ENCODE measurements around the gene THAP11. TPM values are rescaled to one million over a fixed set of nuclear protein-coding genes. Genes with fewer than 3 reads are reported as not detected.

Gene THAP11
- total RNA-seq, 1 donor from 2014 or later: 29.6 TPM

- no peaks in the 10 kb centered on the region for H3K9me3 Mint-ChIP-seq (ENCODE audit: unreplicated experiment)
- DNase-seq (ENCODE audit: low spot score): no peak
- H3K27ac Mint-ChIP-seq (ENCODE audit: unreplicated experiment): no peak overlapping the region
- H3K36me3 Mint-ChIP-seq (ENCODE audit: low read depth, unreplicated experiment): peaks cover 54% of the 10 kb centered on the region
- H3K4me3 Mint-ChIP-seq (ENCODE audit: unreplicated experiment): peak overlapping the region; percentile 56
- peaks cover 19% of the 10 kb centered on the region for H3K27me3 Mint-ChIP-seq (ENCODE audit: unreplicated experiment)
- peaks cover 30% of the 10 kb centered on the region for H3K4me1 Mint-ChIP-seq (ENCODE audit: unreplicated experiment)
- TF ChIP-seq CTCF (IDR thresholded peaks at IDR 0.05; ENCODE audit: unreplicated experiment): no peak
Observed at GRCh38 chr16:67877064-67877463, 34.9 kb downstream of the THAP11 start.

GRCh38 chr16:67878232-67878631 lies 36.1 kb downstream of the THAP11 start:
- TF ChIP-seq CTCF (IDR thresholded peaks at IDR 0.05; ENCODE audit: unreplicated experiment): no peak
- DNase-seq (ENCODE audit: low spot score): no peak
- Mint-ChIP-seq H3K4me3 (ENCODE audit: unreplicated experiment) (no peak overlapping the region), H3K4me1 (ENCODE audit: unreplicated experiment) (peaks cover 26% of the 10 kb centered on the region), H3K27ac (ENCODE audit: unreplicated experiment) (no peak overlapping the region), H3K27me3 (ENCODE audit: unreplicated experiment) (peaks cover 14% of the 10 kb centered on the region), H3K9me3 (ENCODE audit: unreplicated experiment) (no peaks in the 10 kb centered on the region), H3K36me3 (ENCODE audit: low read depth, unreplicated experiment) (peaks cover 59% of the 10 kb centered on the region)

GRCh38 chr16:67878846-67879245 lies 36.7 kb downstream of the THAP11 start:
- no peak for TF ChIP-seq CTCF (IDR thresholded peaks at IDR 0.05; ENCODE audit: unreplicated experiment)
- Mint-ChIP-seq H3K4me3 (ENCODE audit: unreplicated experiment) (no peak overlapping the region), H3K27ac (ENCODE audit: unreplicated experiment) (no peak overlapping the region), H3K27me3 (ENCODE audit: unreplicated experiment) (peaks cover 12% of the 10 kb centered on the region), H3K4me1 (ENCODE audit: unreplicated experiment) (peaks cover 23% of the 10 kb centered on the region), H3K9me3 (ENCODE audit: unreplicated experiment) (no peaks in the 10 kb centered on the region), H3K36me3 (ENCODE audit: low read depth, unreplicated experiment) (peaks cover 62% of the 10 kb centered on the region)
- DNase-seq (ENCODE audit: low spot score): no peak

- H3K4me1 Mint-ChIP-seq (ENCODE audit: unreplicated experiment): peaks cover 18% of the 10 kb centered on the region
- no peak overlapping the region for H3K4me3 Mint-ChIP-seq (ENCODE audit: unreplicated experiment)
- H3K9me3 Mint-ChIP-seq (ENCODE audit: unreplicated experiment): no peaks in the 10 kb centered on the region
- no peak for DNase-seq (ENCODE audit: low spot score)
- TF ChIP-seq CTCF (IDR thresholded peaks at IDR 0.05; ENCODE audit: unreplicated experiment): no peak
- H3K27me3 Mint-ChIP-seq (ENCODE audit: unreplicated experiment): peaks cover 11% of the 10 kb centered on the region
- peaks cover 64% of the 10 kb centered on the region for H3K36me3 Mint-ChIP-seq (ENCODE audit: low read depth, unreplicated experiment)
- H3K27ac Mint-ChIP-seq (ENCODE audit: unreplicated experiment): no peak overlapping the region
Observed at GRCh38 chr16:67879462-67879861, 37.3 kb downstream of the THAP11 start.

GRCh38 chr16:67879936-67880335 lies 37.8 kb downstream of the THAP11 start:
- H3K36me3 Mint-ChIP-seq (ENCODE audit: low read depth, unreplicated experiment): peaks cover 65% of the 10 kb centered on the region
- peaks cover 16% of the 10 kb centered on the region for H3K4me1 Mint-ChIP-seq (ENCODE audit: unreplicated experiment)
- peaks cover 11% of the 10 kb centered on the region for H3K27me3 Mint-ChIP-seq (ENCODE audit: unreplicated experiment)
- DNase-seq (ENCODE audit: low spot score): no peak
- H3K9me3 Mint-ChIP-seq (ENCODE audit: unreplicated experiment): no peaks in the 10 kb centered on the region
- peak overlapping the region; percentile 79 for H3K4me3 Mint-ChIP-seq (ENCODE audit: unreplicated experiment)
- no peak overlapping the region for H3K27ac Mint-ChIP-seq (ENCODE audit: unreplicated experiment)
- TF ChIP-seq CTCF (IDR thresholded peaks at IDR 0.05; ENCODE audit: unreplicated experiment): no peak

Data from endothelial cell (in vitro differentiated cells).